CD4-positive, alpha-beta memory T cell (primary cell): Measurements from ENCODE around the gene FHIP1A. TPM values are rescaled to one million over a fixed set of nuclear protein-coding genes. Genes with fewer than 3 reads are reported as not detected.

Experiments used
- CTCF ChIA-PET: fragments of 350-600 bp; sonication (Branson Sonifier 250); formaldehyde crosslinking; loops from one replicate; lab custom pipeline; 2021; ENCODE audit warnings: inconsistent platforms; ENCODE audit not compliant: partially characterized antibody; lab: Charles Lee
- POLR2A ChIA-PET: fragments of 350-600 bp; sonication (Branson Sonifier 250); formaldehyde crosslinking; loops from one replicate; lab custom pipeline; 2021; ENCODE audit not compliant: partially characterized antibody; lab: Charles Lee
- DNase-seq, 5 donors: peaks; one replicate each; pipeline versions ENCODE4 v3.0.0 to v3.0.0-alpha.2; 2020 to 2022; ENCODE audit warnings: mixed read lengths in 1 of 5
- H3K27ac ChIP-seq: one replicate; pipeline ENCODE4 v1.7.0; 2013; ENCODE audit warnings: low read depth, low read length
- H3K27me3 ChIP-seq: 2 replicates; pipeline ENCODE4 v1.7.0; 2013; ENCODE audit warnings: mild to moderate bottlenecking, low read length, moderate library complexity; ENCODE audit not compliant: insufficient read depth
- H3K36me3 ChIP-seq: 2 replicates; pipeline ENCODE4 v1.7.0; 2013; ENCODE audit warnings: mild to moderate bottlenecking, low read length, moderate library complexity; ENCODE audit not compliant: insufficient read depth
- H3K4me1 ChIP-seq: 2 replicates; pipeline ENCODE4 v1.7.0; 2013; ENCODE audit warnings: mild to moderate bottlenecking, low read length, moderate library complexity; ENCODE audit not compliant: insufficient read depth
- H3K4me3 ChIP-seq, 2 donors: one replicate each; pipeline ENCODE4 v1.7.0; 2013; ENCODE audit warnings: low read length in 2 of 2, mild to moderate bottlenecking in 1 of 2
- H3K9me3 ChIP-seq, 2 donors: one replicate each; pipeline ENCODE4 v1.7.0; 2013; ENCODE audit warnings: low read length in 2 of 2, control low read depth in 1 of 2; ENCODE audit not compliant: control insufficient read depth in 1 of 2
- H3K27ac Mint-ChIP-seq, 7 donors: one replicate each; pipeline ENCODE4 v1.8.0; 2020 to 2021; ENCODE audit warnings: mixed read lengths in 7 of 7, mild to moderate bottlenecking in 6 of 7, inconsistent platforms in 3 of 7, moderate library complexity in 3 of 7
- H3K27me3 Mint-ChIP-seq, 2 donors: one replicate each; pipeline ENCODE4 v1.8.0; 2020 to 2021; ENCODE audit warnings: mixed read lengths in 2 of 2
- H3K36me3 Mint-ChIP-seq, 2 donors: one replicate each; pipeline ENCODE4 v1.8.0; 2020 to 2021; ENCODE audit warnings: mixed read lengths in 2 of 2, inconsistent platforms in 1 of 2, mild to moderate bottlenecking in 1 of 2
- H3K4me1 Mint-ChIP-seq, 4 donors: one replicate each; pipeline ENCODE4 v1.8.0; 2020 to 2021; ENCODE audit warnings: mixed read lengths in 4 of 4, mild to moderate bottlenecking in 1 of 4
- H3K4me3 Mint-ChIP-seq, 8 donors: one replicate each; pipeline ENCODE4 v1.8.0; 2020 to 2021; ENCODE audit warnings: mixed read lengths in 8 of 8, mild to moderate bottlenecking in 7 of 8, moderate library complexity in 6 of 8, inconsistent platforms in 3 of 8
- H3K9me3 Mint-ChIP-seq, 8 donors: one replicate each; pipeline ENCODE4 v1.8.0; 2020 to 2021; ENCODE audit warnings: mixed read lengths in 8 of 8, mild to moderate bottlenecking in 5 of 8, inconsistent platforms in 3 of 8, moderate library complexity in 1 of 8
- intact Hi-C: fragments of 100-400 bp; cut with micrococcal nuclease; formaldehyde crosslinking; loops from one replicate; pipeline ENCODE4 v1.15.1; 2023
- polyA plus RNA-seq, 2 donors: library from polyadenylated mRNA; unstranded; fragments of 300-500 nt; fragmentation: Illumina TruSeq; gene quantifications; one replicate each; pipeline ENCODE4 v1.2.3, GENCODE V29; 2021
- total RNA-seq, 2 experiments: library from RNA; stranded (reverse); gene quantifications; one replicate each; pipeline ENCODE4 v1.2.3, GENCODE V29; 2021

The FHIP1A gene
- total and polyA plus RNA-seq, 4 experiments from 2014 or later, result 0.59 to 3.2 (median 2.6) TPM; not detected in 1

GRCh38 chr4:151436093-151436518, 27.1 kb downstream of the FHIP1A start:
- Mint-ChIP-seq H3K9me3 (peaks cover 0 to 3% (median 0%) of the 10 kb centered on the region in 8 donors), H3K36me3 (no peaks in the 10 kb centered on the region), H3K27ac (no peak overlapping the region), H3K4me1 (no peaks in the 10 kb centered on the region), H3K27me3 (peaks cover 3 to 6% of the 10 kb centered on the region in 2 donors), H3K4me3 (no peak overlapping the region)
- intact Hi-C loops, result no loop called here
- no peak for DNase-seq
- Histone ChIP-seq H3K4me3 (no peak overlapping the region), H3K9me3 (no peaks in the 10 kb centered on the region), H3K4me1 (no peaks in the 10 kb centered on the region), H3K27me3 (no peaks in the 10 kb centered on the region), H3K27ac (no peak overlapping the region), H3K36me3 (no peaks in the 10 kb centered on the region)
- CTCF ChIA-PET, result no interaction called here
- POLR2A ChIA-PET, result no interaction called here

GRCh38 chr4:151437505-151437904, 28.5 kb downstream of the FHIP1A start:
- H3K27ac Mint-ChIP-seq, result no peak overlapping the region
- peaks cover 0 to 3% (median 0%) of the 10 kb centered on the region in 8 donors for H3K9me3 Mint-ChIP-seq
- intact Hi-C loops, result no loop called here
- ChIA-PET CTCF (no interaction called here), POLR2A (no interaction called here)
- Histone ChIP-seq H3K4me3 (no peak overlapping the region), H3K4me1 (no peaks in the 10 kb centered on the region), H3K36me3 (no peaks in the 10 kb centered on the region), H3K27me3 (no peaks in the 10 kb centered on the region), H3K27ac (no peak overlapping the region), H3K9me3 (no peaks in the 10 kb centered on the region)
- DNase-seq, result no peak
- H3K27me3 Mint-ChIP-seq, result peaks cover 4 to 7% of the 10 kb centered on the region in 2 donors
- H3K4me1 Mint-ChIP-seq, result no peaks in the 10 kb centered on the region
- no peak overlapping the region for H3K4me3 Mint-ChIP-seq
- no peaks in the 10 kb centered on the region for H3K36me3 Mint-ChIP-seq

- H3K36me3 ChIP-seq, result no peaks in the 10 kb centered on the region
- POLR2A ChIA-PET, result no interaction called here
- Mint-ChIP-seq H3K4me3 (no peak overlapping the region), H3K27ac (no peak overlapping the region), H3K27me3 (peaks cover 4 to 7% of the 10 kb centered on the region in 2 donors), H3K9me3 (peaks cover 0 to 3% (median 0%) of the 10 kb centered on the region in 8 donors), H3K4me1 (no peaks in the 10 kb centered on the region), H3K36me3 (no peaks in the 10 kb centered on the region)
- no peak overlapping the region for H3K4me3 ChIP-seq
- no peaks in the 10 kb centered on the region for H3K9me3 ChIP-seq
- no peaks in the 10 kb centered on the region for H3K4me1 ChIP-seq
- no peak overlapping the region for H3K27ac ChIP-seq
- no peak for DNase-seq
- CTCF ChIA-PET, result no interaction called here
- intact Hi-C loops, result no loop called here
- no peaks in the 10 kb centered on the region for H3K27me3 ChIP-seq
Measured at GRCh38 chr4:151438154-151438553, 29.2 kb downstream of the FHIP1A start.

- H3K4me1 Mint-ChIP-seq, result peaks cover 0 to 2% (median 0%) of the 10 kb centered on the region in 4 donors
- H3K27ac Mint-ChIP-seq, result no peak overlapping the region
- no peak for DNase-seq
- CTCF ChIA-PET, result no interaction called here
- H3K36me3 ChIP-seq, result no peaks in the 10 kb centered on the region
- no peak overlapping the region for H3K4me3 Mint-ChIP-seq
- H3K9me3 ChIP-seq, result no peaks in the 10 kb centered on the region
- no peaks in the 10 kb centered on the region for H3K27me3 ChIP-seq
- no peaks in the 10 kb centered on the region for H3K9me3 Mint-ChIP-seq
- intact Hi-C loops, result no loop called here
- no peak overlapping the region for H3K4me3 ChIP-seq
- H3K27me3 Mint-ChIP-seq, result peaks cover 6 to 7% of the 10 kb centered on the region in 2 donors
- H3K4me1 ChIP-seq, result no peaks in the 10 kb centered on the region
- POLR2A ChIA-PET, result no interaction called here
- H3K27ac ChIP-seq, result no peak overlapping the region
- H3K36me3 Mint-ChIP-seq, result no peaks in the 10 kb centered on the region
Measured at GRCh38 chr4:151439320-151439719, 30.3 kb downstream of the FHIP1A start.

- Mint-ChIP-seq H3K36me3 (no peaks in the 10 kb centered on the region), H3K4me1 (peaks cover 0 to 2% (median 0%) of the 10 kb centered on the region in 4 donors), H3K4me3 (no peak overlapping the region), H3K27me3 (peaks cover 8 to 10% of the 10 kb centered on the region in 2 donors), H3K9me3 (no peaks in the 10 kb centered on the region), H3K27ac (no peak overlapping the region)
- no peak overlapping the region for H3K4me3 ChIP-seq
- H3K36me3 ChIP-seq, result no peaks in the 10 kb centered on the region
- H3K27me3 ChIP-seq, result no peaks in the 10 kb centered on the region
- CTCF ChIA-PET, result no interaction called here
- DNase-seq, result no peak
- no peak overlapping the region for H3K27ac ChIP-seq
- intact Hi-C loops, result no loop called here
- H3K4me1 ChIP-seq, result no peaks in the 10 kb centered on the region
- POLR2A ChIA-PET, result no interaction called here
- H3K9me3 ChIP-seq, result no peaks in the 10 kb centered on the region
Measured at GRCh38 chr4:151442002-151442401, 33.0 kb downstream of the FHIP1A start.

GRCh38 chr4:151443247-151443646, 34.3 kb downstream of the FHIP1A start:
- Mint-ChIP-seq H3K27me3 (peaks cover 4 to 10% of the 10 kb centered on the region in 2 donors), H3K4me1 (peaks cover 0 to 2% (median 0%) of the 10 kb centered on the region in 4 donors), H3K4me3 (no peak overlapping the region), H3K27ac (no peak overlapping the region), H3K9me3 (no peaks in the 10 kb centered on the region), H3K36me3 (no peaks in the 10 kb centered on the region)
- H3K27me3 ChIP-seq, result no peaks in the 10 kb centered on the region
- no peak overlapping the region for H3K4me3 ChIP-seq
- no peak overlapping the region for H3K27ac ChIP-seq
- DNase-seq, result no peak
- intact Hi-C loops, result no loop called here
- no peaks in the 10 kb centered on the region for H3K4me1 ChIP-seq
- no peaks in the 10 kb centered on the region for H3K9me3 ChIP-seq
- no peaks in the 10 kb centered on the region for H3K36me3 ChIP-seq
- CTCF ChIA-PET, result no interaction called here
- POLR2A ChIA-PET, result no interaction called here

GRCh38 chr4:151443752-151444151, 34.8 kb downstream of the FHIP1A start:
- intact Hi-C loops, result no loop called here

GRCh38 chr4:151446208-151446607, 37.2 kb downstream of the FHIP1A start:
- ChIA-PET CTCF (no interaction called here), POLR2A (no interaction called here)
- Histone ChIP-seq H3K27me3 (no peaks in the 10 kb centered on the region), H3K4me1 (no peaks in the 10 kb centered on the region), H3K27ac (no peak overlapping the region), H3K36me3 (no peaks in the 10 kb centered on the region), H3K4me3 (no peak overlapping the region), H3K9me3 (no peaks in the 10 kb centered on the region)
- H3K4me3 Mint-ChIP-seq, result no peak overlapping the region
- no peaks in the 10 kb centered on the region for H3K9me3 Mint-ChIP-seq
- intact Hi-C loops, result no loop called here
- H3K27ac Mint-ChIP-seq, result no peak overlapping the region
- H3K36me3 Mint-ChIP-seq, result no peaks in the 10 kb centered on the region
- peaks cover 4 to 10% of the 10 kb centered on the region in 2 donors for H3K27me3 Mint-ChIP-seq
- DNase-seq, result no peak
- peaks cover 0 to 2% (median 0%) of the 10 kb centered on the region in 4 donors for H3K4me1 Mint-ChIP-seq

More at GRCh38 chr4:151443752-151444151, 34.8 kb downstream of the FHIP1A start:
- DNase-seq, result no peak
- POLR2A ChIA-PET, result no interaction called here
- H3K27ac ChIP-seq, result no peak overlapping the region
- no peak overlapping the region for H3K4me3 ChIP-seq
- H3K27me3 ChIP-seq, result no peaks in the 10 kb centered on the region
- Mint-ChIP-seq H3K27me3 (peaks cover 4 to 10% of the 10 kb centered on the region in 2 donors), H3K4me1 (peaks cover 0 to 2% (median 0%) of the 10 kb centered on the region in 4 donors), H3K36me3 (no peaks in the 10 kb centered on the region), H3K27ac (no peak overlapping the region), H3K4me3 (no peak overlapping the region), H3K9me3 (no peaks in the 10 kb centered on the region)
- no peaks in the 10 kb centered on the region for H3K4me1 ChIP-seq
- no peaks in the 10 kb centered on the region for H3K9me3 ChIP-seq
- CTCF ChIA-PET, result no interaction called here
- H3K36me3 ChIP-seq, result no peaks in the 10 kb centered on the region
